ENCODE results near the gene TRAK1. TPM values are rescaled to one million over a fixed set of nuclear protein-coding genes. Genes with fewer than 3 reads are reported as not detected.

TRAK1 gene
- total and polyA plus RNA-seq, 10 of the 15 experiments (the other 5 are each of a cell fraction or from before 2014, with no cell fraction given): 6.6 to 46.2 (median 23.7) TPM

DNA sequence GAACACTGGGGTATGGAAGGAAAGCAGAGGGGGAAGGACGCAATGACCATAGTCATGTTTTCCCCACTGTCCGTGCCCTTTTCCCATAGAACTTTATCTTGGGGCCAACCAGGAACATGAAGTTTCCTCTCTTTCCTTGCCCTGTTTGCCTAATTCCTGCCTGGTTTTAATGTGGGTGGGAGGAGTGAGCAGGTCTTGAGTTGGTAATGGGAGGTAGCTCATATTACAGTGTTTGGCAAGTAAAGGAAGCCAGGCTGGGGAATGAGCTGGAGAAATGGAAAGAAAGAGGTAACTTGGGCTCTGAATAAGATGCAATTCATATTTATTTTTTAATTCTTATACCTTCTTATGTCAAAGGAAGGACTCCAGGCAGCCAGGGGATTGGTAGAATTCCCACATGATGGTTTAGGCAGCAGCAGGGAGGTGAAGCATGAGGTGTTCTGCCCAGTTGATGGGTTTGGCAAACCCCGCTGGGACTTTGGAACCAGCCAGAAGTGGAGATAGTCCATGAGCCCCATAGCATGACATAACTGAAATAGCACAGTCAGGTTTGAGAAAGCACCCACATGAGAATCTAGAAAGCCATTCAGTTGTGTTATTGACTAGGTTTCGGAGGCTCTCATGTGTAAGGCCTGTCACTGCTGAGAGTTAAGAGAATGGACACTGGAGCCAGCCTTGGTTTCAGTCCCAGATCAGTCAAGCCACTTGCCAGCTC lies 114.8 kb downstream of the TRAK1 start:
- SMC1A ChIA-PET (ENCODE audit: uncharacterized antibody, unreplicated experiment): interaction anchor here (1.0 to 2.3 kb wide), 5 partner anchors 8 to 87 kb away, joined by 4 to 12 read pairs (median 9); no protein-coding TSS in a partner anchor
- Histone ChIP-seq H3K36me3 (ENCODE audit: control insufficient read depth in 2 of 2, insufficient read depth in 2 of 2, low read length in 1 of 2) (peaks cover 15 to 32% of the 10 kb centered on the region in 2 experiments), H3K27ac (ENCODE audit: control insufficient read depth, insufficient read depth) (peak overlapping the region; percentile 57), H3K9me3 (replicated peaks; ENCODE audit: control insufficient read depth, insufficient read depth, low read length) (no peaks in the 10 kb centered on the region), H3K27me3 (replicated peaks in 1 of 2; ENCODE audit: control insufficient read depth in 2 of 2, insufficient read depth in 2 of 2, low read length in 1 of 2) (no peaks in the 10 kb centered on the region), H3K4me2 (ENCODE audit: control insufficient read depth, insufficient read depth) (no peak overlapping the region), H3K4me3 (no peak overlapping the region), H3K4me1 (ENCODE audit: control insufficient read depth, insufficient read depth, low read length) (peaks cover 27% of the 10 kb centered on the region), H3K9ac (ENCODE audit: control insufficient read depth, insufficient read depth, low read length) (no peak overlapping the region), H2AFZ (ENCODE audit: control insufficient read depth, low read depth, low read length) (no peak overlapping the region), H3K79me2 (ENCODE audit: control insufficient read depth, insufficient read depth, low read length) (no peaks in the 10 kb centered on the region), H4K20me1 (ENCODE audit: control insufficient read depth, insufficient read depth) (no peaks in the 10 kb centered on the region)
- intact Hi-C loops (cut with micrococcal nuclease; ENCODE audit: unreplicated experiment) (no loop called here), in situ Hi-C loops (cut with MboI) (no loop called here)
- POLR2A ChIA-PET: no interaction called here
- CTCF ChIA-PET: interaction anchor here (0.8 to 4.4 kb wide), 4 partner anchors 9 to 342 kb away, joined by 3 to 24 read pairs (median 4); no protein-coding TSS in a partner anchor
- WGBS (ENCODE audit: insufficient coverage, insufficient replicate concordance, low lambda C conversion rate, missing lambda C conversion rate): 49% methylated on average over 4 of the region's 4 CpGs
- RAD21 ChIA-PET (ENCODE audit: unreplicated experiment): interaction anchor here (2.2 kb wide), 1 partner anchor 11 kb away, joined by 8 read pairs; no protein-coding TSS in a partner anchor
- FAIRE-seq (peak; percentile 97), DNase-seq (ENCODE audit: low read depth, low spot score) (peak; percentile 85), ATAC-seq (peak; percentile 97)
- BruUV-seq (replicated peaks): no TSS peak
- TF ChIP-seq BHLHE40 (IDR thresholded peaks at IDR 0.05; ENCODE audit: borderline replicate concordance in 1 of 2, low read depth in 2 of 2, low read length in 1 of 2): no peak
- TF ChIP-seq, protein P1, sequence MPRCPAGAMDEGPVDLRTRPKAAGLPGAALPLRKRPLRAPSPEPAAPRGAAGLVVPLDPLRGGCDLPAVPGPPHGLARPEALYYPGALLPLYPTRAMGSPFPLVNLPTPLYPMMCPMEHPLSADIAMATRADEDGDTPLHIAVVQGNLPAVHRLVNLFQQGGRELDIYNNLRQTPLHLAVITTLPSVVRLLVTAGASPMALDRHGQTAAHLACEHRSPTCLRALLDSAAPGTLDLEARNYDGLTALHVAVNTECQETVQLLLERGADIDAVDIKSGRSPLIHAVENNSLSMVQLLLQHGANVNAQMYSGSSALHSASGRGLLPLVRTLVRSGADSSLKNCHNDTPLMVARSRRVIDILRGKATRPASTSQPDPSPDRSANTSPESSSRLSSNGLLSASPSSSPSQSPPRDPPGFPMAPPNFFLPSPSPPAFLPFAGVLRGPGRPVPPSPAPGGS (IDR thresholded peaks at IDR 0.05; ENCODE audit: borderline replicate concordance, insufficient read depth, low read depth, low read length, poor library complexity, severe bottlenecking): peak; percentile 52
- TF ChIP-seq CREM (IDR thresholded peaks at IDR 0.05; ENCODE audit: low read depth): 0 out of 2 replicates have a peak, but pooled peaks have one; percentile 25
- TF ChIP-seq FOXM1 (IDR thresholded peaks at IDR 0.05; ENCODE audit: low read depth, low read length): peak; percentile 19; the same call in 1 of the 2 replicates
- TF ChIP-seq RUNX3 (IDR thresholded peaks at IDR 0.05; ENCODE audit: low read length): peak; percentile 22; the same call in 1 of the 2 replicates
- TF ChIP-seq EED (IDR thresholded peaks at IDR 0.05; ENCODE audit: low read depth): peak; percentile 51
- TF ChIP-seq, protein P2, sequence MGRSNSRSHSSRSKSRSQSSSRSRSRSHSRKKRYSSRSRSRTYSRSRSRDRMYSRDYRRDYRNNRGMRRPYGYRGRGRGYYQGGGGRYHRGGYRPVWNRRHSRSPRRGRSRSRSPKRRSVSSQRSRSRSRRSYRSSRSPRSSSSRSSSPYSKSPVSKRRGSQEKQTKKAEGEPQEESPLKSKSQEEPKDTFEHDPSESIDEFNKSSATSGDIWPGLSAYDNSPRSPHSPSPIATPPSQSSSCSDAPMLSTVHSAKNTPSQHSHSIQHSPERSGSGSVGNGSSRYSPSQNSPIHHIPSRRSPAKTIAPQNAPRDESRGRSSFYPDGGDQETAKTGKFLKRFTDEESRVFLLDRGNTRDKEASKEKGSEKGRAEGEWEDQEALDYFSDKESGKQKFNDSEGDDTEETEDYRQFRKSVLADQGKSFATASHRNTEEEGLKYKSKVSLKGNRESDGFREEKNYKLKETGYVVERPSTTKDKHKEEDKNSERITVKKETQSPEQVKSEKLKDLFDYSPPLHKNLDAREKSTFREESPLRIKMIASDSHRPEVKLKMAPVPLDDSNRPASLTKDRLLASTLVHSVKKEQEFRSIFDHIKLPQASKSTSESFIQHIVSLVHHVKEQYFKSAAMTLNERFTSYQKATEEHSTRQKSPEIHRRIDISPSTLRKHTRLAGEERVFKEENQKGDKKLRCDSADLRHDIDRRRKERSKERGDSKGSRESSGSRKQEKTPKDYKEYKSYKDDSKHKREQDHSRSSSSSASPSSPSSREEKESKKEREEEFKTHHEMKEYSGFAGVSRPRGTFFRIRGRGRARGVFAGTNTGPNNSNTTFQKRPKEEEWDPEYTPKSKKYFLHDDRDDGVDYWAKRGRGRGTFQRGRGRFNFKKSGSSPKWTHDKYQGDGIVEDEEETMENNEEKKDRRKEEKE (IDR thresholded peaks at IDR 0.05): no peak
- no peak for TF ChIP-seq NR2C1 (IDR thresholded peaks at IDR 0.05)
- TF ChIP-seq, protein P3, sequence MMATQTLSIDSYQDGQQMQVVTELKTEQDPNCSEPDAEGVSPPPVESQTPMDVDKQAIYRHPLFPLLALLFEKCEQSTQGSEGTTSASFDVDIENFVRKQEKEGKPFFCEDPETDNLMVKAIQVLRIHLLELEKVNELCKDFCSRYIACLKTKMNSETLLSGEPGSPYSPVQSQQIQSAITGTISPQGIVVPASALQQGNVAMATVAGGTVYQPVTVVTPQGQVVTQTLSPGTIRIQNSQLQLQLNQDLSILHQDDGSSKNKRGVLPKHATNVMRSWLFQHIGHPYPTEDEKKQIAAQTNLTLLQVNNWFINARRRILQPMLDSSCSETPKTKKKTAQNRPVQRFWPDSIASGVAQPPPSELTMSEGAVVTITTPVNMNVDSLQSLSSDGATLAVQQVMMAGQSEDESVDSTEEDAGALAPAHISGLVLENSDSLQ (IDR thresholded peaks at IDR 0.05): peak; percentile 32; the same call in 1 of the 2 replicates
- TF ChIP-seq PAX5 (IDR thresholded peaks at IDR 0.05; ENCODE audit: borderline replicate concordance, low read depth, low read length): peak; percentile 53; the same call in 1 of the 2 replicates
- TF ChIP-seq BCL11A (IDR thresholded peaks at IDR 0.05; ENCODE audit: low read depth, low read length): 0 out of 2 replicates have a peak, but pooled peaks have one; percentile 21
- peak; percentile 44; the same call in 1 of the 2 replicates for TF ChIP-seq MEF2A (IDR thresholded peaks at IDR 0.05; ENCODE audit: insufficient read depth, low read depth, low read length)
- 0 out of 2 replicates have a peak, but pooled peaks have one; percentile 11 for TF ChIP-seq IRF4 (IDR thresholded peaks at IDR 0.05; ENCODE audit: low read depth, low read length)
- no peak for TF ChIP-seq WRNIP1 (IDR thresholded peaks at IDR 0.05; ENCODE audit: borderline replicate concordance, low read depth, low read length)
- TF ChIP-seq ATF7 (IDR thresholded peaks at IDR 0.05; ENCODE audit: low read depth): peak; percentile 20; the same call in 1 of the 2 replicates
- TF ChIP-seq, protein P4, sequence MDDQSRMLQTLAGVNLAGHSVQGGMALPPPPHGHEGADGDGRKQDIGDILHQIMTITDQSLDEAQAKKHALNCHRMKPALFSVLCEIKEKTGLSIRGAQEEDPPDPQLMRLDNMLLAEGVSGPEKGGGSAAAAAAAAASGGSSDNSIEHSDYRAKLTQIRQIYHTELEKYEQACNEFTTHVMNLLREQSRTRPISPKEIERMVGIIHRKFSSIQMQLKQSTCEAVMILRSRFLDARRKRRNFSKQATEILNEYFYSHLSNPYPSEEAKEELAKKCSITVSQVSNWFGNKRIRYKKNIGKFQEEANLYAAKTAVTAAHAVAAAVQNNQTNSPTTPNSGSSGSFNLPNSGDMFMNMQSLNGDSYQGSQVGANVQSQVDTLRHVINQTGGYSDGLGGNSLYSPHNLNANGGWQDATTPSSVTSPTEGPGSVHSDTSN (IDR thresholded peaks at IDR 0.05; ENCODE audit: insufficient replicate concordance, low read depth, low read length): peak; percentile 13

Data from GM12878 (cell line).